Thoracic aorta endothelial cell (primary cell): ENCODE results near the gene MSGN1. TPM values are rescaled to one million over a fixed set of nuclear protein-coding genes. Genes with fewer than 3 reads are reported as not detected.

ENCODE experiments used
- total RNA-seq: library from RNA; depleted of rRNA; stranded (reverse); fragments of >200 nt; gene quantifications from 2 replicates; pipeline ENCODE4 v1.2.3, GENCODE V29; 2012

The MSGN1 gene, protein sequence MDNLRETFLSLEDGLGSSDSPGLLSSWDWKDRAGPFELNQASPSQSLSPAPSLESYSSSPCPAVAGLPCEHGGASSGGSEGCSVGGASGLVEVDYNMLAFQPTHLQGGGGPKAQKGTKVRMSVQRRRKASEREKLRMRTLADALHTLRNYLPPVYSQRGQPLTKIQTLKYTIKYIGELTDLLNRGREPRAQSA
- total RNA-seq = not detected in 2 replicates

DNA sequence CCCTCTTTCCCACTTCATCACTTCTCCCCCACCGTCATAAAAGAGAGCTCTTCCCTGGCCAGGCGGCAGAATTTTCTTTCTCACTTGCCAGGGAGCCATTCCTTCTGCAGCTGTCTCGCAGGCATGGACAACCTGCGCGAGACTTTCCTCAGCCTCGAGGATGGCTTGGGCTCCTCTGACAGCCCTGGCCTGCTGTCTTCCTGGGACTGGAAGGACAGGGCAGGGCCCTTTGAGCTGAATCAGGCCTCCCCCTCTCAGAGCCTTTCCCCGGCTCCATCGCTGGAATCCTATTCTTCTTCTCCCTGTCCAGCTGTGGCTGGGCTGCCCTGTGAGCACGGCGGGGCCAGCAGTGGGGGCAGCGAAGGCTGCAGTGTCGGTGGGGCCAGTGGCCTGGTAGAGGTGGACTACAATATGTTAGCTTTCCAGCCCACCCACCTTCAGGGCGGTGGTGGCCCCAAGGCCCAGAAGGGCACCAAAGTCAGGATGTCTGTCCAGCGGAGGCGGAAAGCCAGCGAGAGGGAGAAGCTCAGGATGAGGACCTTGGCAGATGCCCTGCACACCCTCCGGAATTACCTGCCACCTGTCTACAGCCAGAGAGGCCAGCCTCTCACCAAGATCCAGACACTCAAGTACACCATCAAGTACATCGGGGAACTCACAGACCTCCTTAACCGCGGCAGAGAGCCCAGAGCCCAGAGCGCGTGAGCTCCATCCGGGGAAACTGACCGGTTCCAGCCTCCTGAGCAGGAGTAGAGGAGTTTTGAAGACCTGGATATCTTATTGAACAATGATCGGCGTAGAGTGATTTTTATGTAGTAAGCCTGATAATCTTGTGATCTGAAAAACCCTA, at the start of gene MSGN1:
Gene MSGN1 (plus strand): TSS at position 65 of the 850 bp plus-strand sequence. CDS start 59 bp downstream, at position 124.

Other genes starting within 250 kb of the MSGN1 start
- 61.9 and 62.4 TPM in 2 replicates for gene SMC6, start 62.6 kb upstream of the MSGN1 start, total RNA-seq
- gene GEN1, start 62.3 kb upstream of the MSGN1 start, total RNA-seq = 33.2 and 43.4 TPM in 2 replicates
- 0.53 and 3.0 TPM in 2 replicates for gene KCNS3, start 62.2 kb downstream of the MSGN1 start, total RNA-seq